GM12801 (cell line): ENCODE measurements around the gene EXOC3L1.

Source experiments
- CTCF ChIP-seq: IDR thresholded peaks from one replicate; pipeline ENCODE4 v1.5.1; 2011; ENCODE audit warnings: control low read depth; ENCODE audit not compliant: insufficient read length; ENCODE audit errors: extremely low read depth

Gene EXOC3L1

GRCh38 chr16:67212766-67213165 is 22.8 kb upstream of the EXOC3L1 start:
- TF ChIP-seq CTCF, result no peak

- no peak for TF ChIP-seq CTCF
Observed at GRCh38 chr16:67211674-67212073, 21.7 kb upstream of the EXOC3L1 start.

GRCh38 chr16:67210069-67210937 is 20.4 kb upstream of the EXOC3L1 start:
- no peak for TF ChIP-seq CTCF

- TF ChIP-seq CTCF, result no peak
Observed at GRCh38 chr16:67209565-67209964, 19.6 kb upstream of the EXOC3L1 start.

- TF ChIP-seq CTCF, result no peak
Observed at GRCh38 chr16:67208154-67208896, 18.4 kb upstream of the EXOC3L1 start.

- no peak for TF ChIP-seq CTCF
Observed at GRCh38 chr16:67207249-67208091, 17.5 kb upstream of the EXOC3L1 start.

- no peak for TF ChIP-seq CTCF
Observed at GRCh38 chr16:67206838-67207248, 16.9 kb upstream of the EXOC3L1 start.
